HL-60/S4 treated with retinoic acid at 250 ng/mL for 4 days and 3 days (cell line): Measurements from ENCODE around the gene TSPAN9.

Source experiments
- in situ Hi-C: fragments of 300-500 bp; cut with MboI; formaldehyde crosslinking; loops from 2 replicates; pipeline ENCODE4 v1.7.0; 2022; ENCODE audit warnings: low sequenced_read_pairs

Gene TSPAN9

DNA sequence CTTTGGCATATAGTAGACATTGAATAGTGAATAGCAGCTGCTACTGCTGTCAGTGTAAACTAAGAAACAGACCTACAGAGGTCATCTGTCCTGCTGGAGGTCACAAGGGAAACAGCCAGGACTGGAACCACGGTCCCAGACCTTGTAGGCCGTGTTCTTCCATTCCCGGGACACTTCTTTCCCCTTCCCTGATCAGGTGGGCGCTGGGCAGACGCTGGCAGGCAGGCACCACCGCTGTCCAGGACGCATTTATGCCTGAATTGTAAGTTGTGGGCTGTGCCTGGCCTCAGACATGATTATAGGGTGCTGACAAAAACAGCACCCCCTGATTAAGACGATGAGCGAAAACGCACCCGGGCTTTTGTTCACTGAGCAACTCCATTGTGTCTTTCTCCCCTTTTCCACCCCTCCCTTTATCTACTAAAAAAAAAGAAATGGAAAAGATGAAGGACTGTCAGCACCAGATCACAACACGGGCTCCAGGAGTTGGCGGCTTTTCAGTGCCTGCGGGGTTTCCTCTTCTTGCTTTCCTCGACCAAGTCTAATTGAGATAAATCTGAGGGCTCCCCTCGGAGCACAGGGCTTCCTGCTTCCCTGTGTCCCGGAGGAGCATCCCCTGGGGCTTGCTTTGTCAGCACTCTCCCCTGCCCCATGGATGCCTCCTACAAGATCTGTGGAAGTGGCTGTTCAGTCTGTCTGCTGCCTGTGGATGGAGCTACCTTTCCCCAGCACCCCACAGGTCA lies 80.6 kb downstream of the TSPAN9 start:
- in situ Hi-C loops = no loop called here

DNA sequence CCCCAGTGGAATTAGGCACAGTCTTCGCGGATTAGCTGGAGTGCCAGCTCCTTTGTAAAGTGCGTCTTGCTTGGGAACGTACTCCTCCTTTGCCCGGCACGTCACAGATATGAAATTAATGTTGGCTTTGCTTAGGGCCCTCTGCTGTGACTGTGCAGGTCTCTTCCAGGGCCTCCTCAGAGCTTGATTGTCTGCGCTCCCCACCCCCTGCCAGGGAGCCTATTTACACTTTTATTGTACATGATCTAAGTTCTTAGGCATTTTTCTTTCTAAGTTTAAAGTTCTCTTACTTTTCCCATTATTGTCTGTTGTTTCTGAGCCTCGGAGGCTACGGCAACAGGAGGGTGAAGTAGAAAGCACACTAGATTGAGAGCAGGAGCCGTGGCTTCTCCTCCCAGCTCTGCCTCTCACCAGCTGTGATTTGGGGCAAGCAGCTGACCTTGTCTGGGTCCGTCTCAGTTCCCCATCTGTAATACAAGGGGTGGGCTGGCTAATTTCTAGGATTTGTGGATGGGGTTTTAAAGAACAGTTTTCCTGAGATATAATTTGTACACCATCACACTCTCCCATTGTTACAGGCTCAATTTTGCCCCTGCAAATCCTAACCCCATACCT lies 81.8 kb downstream of the TSPAN9 start:
- in situ Hi-C loops = no loop called here

GRCh38 chr12:3160081-3160480 lies 82.9 kb downstream of the TSPAN9 start:
- in situ Hi-C loops = no loop called here

- in situ Hi-C loops = no loop called here
Measured at GRCh38 chr12:3161861-3162260, 84.7 kb downstream of the TSPAN9 start.

DNA sequence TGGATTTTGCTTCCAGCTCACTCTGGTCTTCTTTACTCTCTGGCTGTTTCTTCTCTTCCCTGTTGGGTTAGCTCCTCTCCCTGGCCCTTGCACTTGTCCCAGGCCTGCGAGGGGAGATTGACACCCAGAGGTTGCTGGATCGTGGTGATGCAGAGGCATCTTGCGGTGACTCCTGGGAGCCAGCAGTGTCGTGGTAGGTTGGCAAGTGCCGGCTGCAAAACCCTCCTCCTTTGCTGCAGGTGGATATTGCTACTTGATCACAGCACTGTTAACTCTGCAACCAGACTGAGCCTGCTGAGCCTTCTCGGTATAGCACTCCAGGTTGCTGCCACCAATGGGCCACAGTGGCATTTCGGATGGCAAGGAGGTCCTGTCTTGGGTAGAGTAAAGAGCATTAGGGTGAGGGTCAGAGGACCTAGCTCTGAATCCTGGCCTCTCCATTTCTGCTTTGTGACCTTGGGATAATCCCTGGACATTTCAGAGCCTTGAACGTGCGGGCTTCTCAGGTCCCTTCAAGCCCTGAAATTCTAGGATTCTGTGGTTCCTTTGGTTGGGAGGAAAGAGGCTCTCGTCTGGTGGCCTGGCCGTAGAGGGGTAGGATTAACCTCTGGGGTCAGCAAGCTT lies 87.4 kb downstream of the TSPAN9 start:
- in situ Hi-C loops = no loop called here

DNA sequence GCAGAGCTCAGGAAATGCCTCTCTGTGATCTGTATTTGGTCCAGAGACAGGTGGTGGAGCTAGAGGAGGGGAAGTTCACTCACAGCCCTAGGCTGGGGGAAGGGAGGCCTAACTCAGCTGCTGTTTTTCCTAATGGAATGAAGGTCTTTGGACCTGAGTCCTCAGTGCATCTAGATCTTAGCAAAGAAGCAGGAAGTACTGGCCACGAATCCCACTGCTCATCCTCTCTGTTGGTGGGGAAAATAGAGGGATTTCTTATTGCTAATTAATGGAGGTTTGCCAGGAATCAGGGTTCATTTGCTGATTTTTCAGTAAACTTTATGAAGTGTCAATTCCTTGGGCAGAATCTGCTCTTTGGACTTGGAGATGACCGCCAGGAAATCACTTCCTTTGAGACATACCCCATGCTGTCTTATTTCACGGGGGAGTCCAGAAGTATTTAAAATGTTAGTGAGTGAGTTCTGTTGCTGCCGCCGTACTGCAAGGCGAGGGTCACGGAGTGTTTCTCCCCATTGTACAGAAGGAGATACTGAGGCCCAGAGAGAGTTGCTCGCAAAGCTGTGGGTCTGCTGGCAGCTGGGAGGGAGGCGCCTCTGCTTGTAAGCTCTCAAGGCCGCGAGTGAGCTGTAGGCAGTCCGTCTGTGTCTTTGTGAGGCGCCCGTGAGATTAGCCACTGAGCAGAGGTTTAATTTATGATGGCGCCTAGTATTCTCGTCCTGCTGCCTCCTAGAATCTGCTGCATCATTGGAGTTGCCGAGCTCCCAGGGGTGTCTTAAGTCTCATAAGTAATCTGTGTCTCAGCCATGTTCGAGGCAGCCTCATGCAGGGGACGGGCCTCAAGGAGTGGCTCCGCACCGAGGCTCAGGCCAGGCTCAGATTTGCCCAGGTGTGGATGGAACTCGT lies 88.2 kb downstream of the TSPAN9 start:
- in situ Hi-C loops = no loop called here

GRCh38 chr12:3167636-3168035 lies 90.5 kb downstream of the TSPAN9 start:
- in situ Hi-C loops = no loop called here

GRCh38 chr12:3168223-3169221 lies 91.3 kb downstream of the TSPAN9 start:
- in situ Hi-C loops = no loop called here

- in situ Hi-C loops = loop anchor here (10.0 kb wide), 1 partner anchor 1974 kb away; no protein-coding TSS in a partner anchor
Measured at GRCh38 chr12:3170423-3171194, 93.4 kb downstream of the TSPAN9 start.

GRCh38 chr12:3171195-3171591 lies 94.0 kb downstream of the TSPAN9 start:
- in situ Hi-C loops = loop anchor here (10.0 kb wide), 1 partner anchor 1974 kb away; no protein-coding TSS in a partner anchor

DNA sequence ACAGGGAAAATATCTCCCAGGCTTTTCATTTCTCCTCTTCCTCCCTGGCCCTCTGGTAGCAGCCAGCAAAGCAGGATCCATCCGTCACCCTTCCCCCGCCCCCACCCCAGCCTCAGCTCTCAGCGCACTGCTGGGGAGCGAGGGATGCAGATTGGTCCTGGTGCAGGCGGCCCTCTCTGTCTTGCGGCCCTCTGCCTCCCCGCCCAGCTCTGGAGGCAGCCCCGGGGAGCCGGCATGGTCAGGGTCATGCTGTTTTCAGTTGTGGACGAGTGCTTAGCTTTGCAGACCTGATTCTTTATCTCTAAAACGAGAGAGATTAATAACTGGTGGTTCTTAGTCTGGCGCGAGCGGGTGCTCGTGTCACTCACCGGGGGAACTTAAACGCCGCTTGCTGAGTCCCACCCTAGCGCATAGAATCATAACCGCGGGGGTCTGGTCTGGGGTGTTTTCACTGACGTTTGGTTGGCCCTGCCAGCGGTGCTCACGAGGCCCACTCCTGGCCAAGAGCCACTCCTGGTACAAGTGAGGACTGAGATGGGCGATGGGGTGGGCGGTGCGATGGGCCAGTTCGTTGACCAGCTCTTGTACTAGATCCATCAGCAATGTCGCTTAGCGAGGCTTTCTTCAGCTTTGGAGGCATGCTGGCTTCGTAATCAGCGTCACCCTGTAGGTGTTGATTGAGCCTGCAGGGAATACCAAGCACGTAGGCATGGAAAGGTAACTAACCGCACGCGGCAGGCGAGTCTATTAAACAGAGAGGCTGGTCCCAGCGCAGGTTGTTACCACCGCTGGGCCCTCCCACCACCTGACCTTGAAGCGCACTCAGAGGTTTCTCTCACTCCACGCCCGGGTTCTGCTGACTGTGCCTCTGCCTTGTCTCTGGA lies 95.2 kb downstream of the TSPAN9 start:
- in situ Hi-C loops = loop anchor here (10.0 kb wide), 1 partner anchor 1972 kb away; no protein-coding TSS in a partner anchor

GRCh38 chr12:3173008-3173553 lies 95.9 kb downstream of the TSPAN9 start:
- in situ Hi-C loops = loop anchor here (10.0 kb wide), 1 partner anchor 1972 kb away; no protein-coding TSS in a partner anchor

DNA sequence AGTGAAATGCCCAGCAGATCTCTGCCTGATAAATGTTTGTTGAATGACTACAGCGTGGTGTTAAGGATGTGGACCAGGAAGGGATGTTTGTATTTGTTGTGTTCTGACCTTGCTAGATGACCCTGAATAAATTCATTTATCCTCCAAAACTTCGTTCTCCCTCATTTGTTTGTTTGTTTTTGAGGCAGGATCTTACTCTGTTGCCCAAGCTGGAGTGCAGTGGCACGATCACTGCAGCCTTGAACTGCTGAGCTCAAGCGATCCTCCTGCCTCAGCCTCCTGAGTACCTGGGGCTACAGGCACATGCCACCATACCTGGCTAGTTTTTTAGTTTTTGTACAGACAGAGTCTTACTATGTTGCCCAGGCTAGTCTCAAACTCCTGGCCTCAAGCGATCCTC lies 96.7 kb downstream of the TSPAN9 start:
- in situ Hi-C loops = loop anchor here (10.0 kb wide), 1 partner anchor 1971 kb away; no protein-coding TSS in a partner anchor

GRCh38 chr12:3175238-3175637 lies 98.1 kb downstream of the TSPAN9 start:
- in situ Hi-C loops = loop anchor here (10.0 kb wide), 1 partner anchor 1970 kb away; no protein-coding TSS in a partner anchor

DNA sequence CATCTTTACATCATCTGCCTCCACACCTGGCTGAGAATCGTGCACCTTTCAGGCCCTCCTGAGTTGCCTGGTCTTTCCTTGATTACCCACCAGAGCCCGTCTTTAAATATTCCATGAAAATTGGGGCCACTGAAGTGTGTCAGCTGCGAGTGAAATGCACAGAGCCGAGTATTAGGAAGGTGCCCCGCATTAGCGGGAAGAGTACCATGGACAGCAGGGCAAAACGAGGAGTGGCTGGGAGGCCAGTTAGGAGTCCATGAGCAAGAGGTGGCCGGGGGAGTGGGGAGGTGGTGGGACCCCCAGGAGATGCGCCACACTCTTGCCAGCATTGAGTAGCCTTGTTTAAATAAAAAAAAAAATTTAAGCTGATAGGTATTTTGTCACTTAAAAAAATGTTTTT lies 99.6 kb downstream of the TSPAN9 start:
- in situ Hi-C loops = loop anchor here (10.0 kb wide), 1 partner anchor 1968 kb away; no protein-coding TSS in a partner anchor

- in situ Hi-C loops = loop anchor here (10.0 kb wide), 1 partner anchor 1967 kb away; no protein-coding TSS in a partner anchor
Measured at GRCh38 chr12:3177778-3178425, 100.7 kb downstream of the TSPAN9 start.
